G401 (cell line): ENCODE results near the gene ATXN10. TPM values are rescaled to one million over a fixed set of nuclear protein-coding genes. Genes with fewer than 3 reads are reported as not detected.

ENCODE experiments used
- DNase-seq: peaks from one replicate; pipeline ENCODE4 v3.0.0-alpha.2; 2015; ENCODE audit warnings: low spot score
- in situ Hi-C: cut with HindIII; loops from 2 replicates; pipeline ENCODE4 v1.10.0; 2016; ENCODE audit warnings: low sequenced_read_pairs, mixed read lengths
- total RNA-seq: library from RNA; depleted of rRNA; stranded (reverse); fragments of >200 nt; shearing (Covaris generic); gene quantifications from 2 replicates; pipeline ENCODE4 v1.2.3, GENCODE V29; 2014

The ATXN10 gene
- total RNA-seq, 1 experiment from 2014 or later = 112 TPM

- DNase-seq = no peak
- in situ Hi-C loops = no loop called here
These were observed 162.6 kb downstream of the ATXN10 start for GRCh38 chr22:45834241-45834640.

GRCh38 chr22:45834795-45835194 lies 163.2 kb downstream of the ATXN10 start:
- no peak for DNase-seq
- in situ Hi-C loops = no loop called here

- in situ Hi-C loops = no loop called here
- DNase-seq = no peak
These were observed 165.0 kb downstream of the ATXN10 start for GRCh38 chr22:45836418-45837169.

DNA sequence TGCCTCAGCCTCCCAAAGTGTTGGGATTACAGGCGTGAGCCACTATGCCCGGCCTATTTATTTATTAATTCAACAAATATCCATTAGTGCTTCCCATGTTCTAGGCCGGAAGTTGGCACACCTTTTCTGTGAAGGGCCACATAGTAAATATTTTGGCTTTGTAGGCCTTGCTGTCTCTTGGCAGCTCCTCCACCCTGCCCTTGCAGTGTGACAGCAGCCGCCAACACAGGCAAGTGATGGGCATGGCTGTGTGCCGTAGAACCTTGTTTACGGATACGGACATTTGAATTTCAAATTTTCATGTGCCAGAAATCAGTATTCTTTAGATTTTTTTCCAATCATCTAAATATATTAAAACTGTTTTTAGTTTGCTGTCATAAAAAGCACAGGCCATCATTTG lies 165.9 kb downstream of the ATXN10 start:
- in situ Hi-C loops = no loop called here
- no peak for DNase-seq

GRCh38 chr22:45838305-45838887 lies 166.8 kb downstream of the ATXN10 start:
- in situ Hi-C loops = no loop called here
- no peak for DNase-seq

- in situ Hi-C loops = no loop called here
- DNase-seq = no peak
These were observed 168.8 kb downstream of the ATXN10 start for GRCh38 chr22:45840483-45840882.

DNA sequence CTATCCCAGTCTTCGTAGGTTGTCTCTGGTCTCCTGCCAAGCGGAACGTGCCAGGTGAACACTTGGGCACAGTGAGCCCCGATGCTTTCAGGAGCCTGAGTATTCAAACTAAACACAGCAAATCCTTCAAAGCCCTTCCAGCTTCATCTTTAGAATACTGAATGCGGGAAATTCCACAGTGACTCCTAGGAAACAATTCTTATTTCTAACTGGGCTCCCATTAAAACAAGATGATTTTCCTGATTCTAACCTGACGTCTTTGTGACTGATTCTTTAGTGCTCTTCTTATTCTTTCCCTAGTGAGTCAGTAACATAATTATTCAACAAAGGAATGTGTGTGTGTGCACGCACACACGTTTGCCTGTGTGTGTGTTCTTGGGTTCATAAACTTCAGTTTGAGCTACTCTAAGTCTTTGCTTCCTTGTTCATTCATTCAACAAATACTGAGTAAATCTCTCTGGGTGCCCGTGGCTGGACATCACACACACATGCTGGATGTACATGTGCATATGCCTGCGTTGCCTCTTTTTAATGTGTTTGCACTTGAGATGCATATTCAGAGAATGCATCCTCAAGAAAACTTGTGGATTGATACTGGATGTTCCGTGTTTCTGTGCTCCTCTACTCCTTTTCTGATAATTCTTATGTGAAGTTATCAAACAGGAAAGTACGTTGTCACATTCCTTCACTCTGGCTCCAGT lies 170.8 kb downstream of the ATXN10 start:
- DNase-seq = no peak
- in situ Hi-C loops = no loop called here

- DNase-seq = no peak
- in situ Hi-C loops = no loop called here
These were observed 171.4 kb downstream of the ATXN10 start for GRCh38 chr22:45843031-45843430.

GRCh38 chr22:45843986-45844385 lies 172.4 kb downstream of the ATXN10 start:
- DNase-seq = no peak
- in situ Hi-C loops = no loop called here

DNA sequence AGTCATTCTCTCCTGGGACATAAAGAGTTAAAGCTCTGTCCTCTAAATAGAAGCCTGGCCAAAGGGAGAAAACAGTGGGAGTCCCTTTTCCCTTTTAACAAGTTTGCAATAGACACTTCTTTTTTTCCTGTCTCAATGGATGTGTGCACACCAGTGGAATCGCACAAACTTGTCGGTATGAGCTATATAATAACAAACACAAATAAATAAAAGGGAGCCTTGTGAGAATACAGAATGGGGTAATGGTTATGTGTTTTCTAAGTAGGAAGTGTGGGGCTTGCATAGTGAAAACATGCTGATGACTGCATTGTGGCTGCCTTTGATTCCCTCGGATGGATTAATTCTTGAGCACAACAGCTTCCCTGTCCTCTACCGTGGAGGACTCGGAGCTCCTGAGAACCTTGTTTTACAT lies 173.4 kb downstream of the ATXN10 start:
- in situ Hi-C loops = no loop called here
- no peak for DNase-seq

- no peak for DNase-seq
- in situ Hi-C loops = no loop called here
These were observed 175.3 kb downstream of the ATXN10 start for GRCh38 chr22:45846952-45847351.

DNA sequence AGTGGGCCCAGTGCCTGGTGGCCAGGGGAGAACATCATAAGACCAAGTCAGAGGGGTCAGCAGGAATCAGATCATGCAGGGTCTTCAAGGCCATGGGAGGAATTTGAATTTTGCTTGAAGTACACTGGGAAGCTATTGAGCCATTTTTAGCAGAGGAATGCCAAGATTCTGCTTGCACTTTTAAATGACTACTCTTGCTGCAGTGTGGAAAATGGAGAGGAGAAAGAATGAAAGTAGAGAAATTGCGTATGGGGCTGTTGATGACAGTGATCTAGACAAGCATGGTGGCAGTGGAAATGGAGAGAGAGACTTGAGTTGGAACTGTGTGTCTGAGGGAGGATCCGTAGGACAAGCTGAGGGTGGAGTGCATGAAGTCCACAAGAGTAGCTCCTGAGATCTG lies 177.3 kb downstream of the ATXN10 start:
- no peak for DNase-seq
- in situ Hi-C loops = no loop called here

- in situ Hi-C loops = no loop called here
- DNase-seq = no peak
These were observed 181.2 kb downstream of the ATXN10 start for GRCh38 chr22:45852826-45853225.

- no peak for DNase-seq
- in situ Hi-C loops = no loop called here
These were observed 184.3 kb downstream of the ATXN10 start for GRCh38 chr22:45855961-45856360.

GRCh38 chr22:45857519-45857918 lies 185.9 kb downstream of the ATXN10 start:
- no peak for DNase-seq
- in situ Hi-C loops = no loop called here

DNA sequence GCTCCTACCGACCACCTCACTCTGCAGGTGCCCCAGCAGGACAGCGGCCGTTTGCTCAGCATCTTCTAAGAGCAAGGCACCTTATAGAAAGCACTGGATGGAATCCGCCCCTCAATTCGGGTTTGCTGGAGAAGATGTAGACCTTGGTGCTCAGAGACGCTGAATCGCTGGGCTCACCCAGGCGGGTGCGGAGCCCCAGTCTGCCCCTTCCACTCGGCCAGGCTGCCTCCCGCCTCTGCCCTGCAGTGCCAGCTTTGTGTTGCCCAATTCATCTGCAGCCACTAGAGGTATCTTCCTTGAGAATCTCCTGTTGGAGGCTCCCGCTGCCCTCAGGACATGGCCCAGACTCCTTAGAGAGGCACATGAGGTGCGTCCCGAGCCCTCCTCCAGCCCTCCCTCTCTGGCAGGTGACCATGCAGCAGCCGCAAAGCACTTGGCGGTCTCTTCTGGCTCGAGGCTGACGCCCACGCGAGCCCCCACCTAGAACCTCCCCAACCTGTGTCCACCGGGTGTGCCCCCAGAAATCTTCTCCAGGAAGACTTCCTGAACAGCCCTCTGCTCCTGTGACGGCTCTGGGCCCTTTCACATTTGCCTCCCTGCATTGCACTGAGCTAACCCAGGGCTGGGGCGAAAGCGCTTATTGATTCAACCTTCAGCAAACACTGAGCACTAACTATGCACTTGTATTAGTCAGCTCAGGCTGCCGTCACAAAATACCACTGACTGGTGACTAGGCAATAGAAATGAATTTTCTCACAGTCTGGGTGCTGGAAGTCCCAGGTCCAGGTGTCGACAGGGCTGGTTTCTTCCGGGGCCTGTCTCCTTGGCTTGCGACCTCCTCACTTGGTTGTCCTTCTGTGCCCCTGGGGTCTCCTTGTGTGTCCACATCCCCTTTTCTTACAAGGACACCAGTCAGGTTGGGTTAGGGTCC lies 187.9 kb downstream of the ATXN10 start:
- in situ Hi-C loops = no loop called here
- DNase-seq = no peak

DNA sequence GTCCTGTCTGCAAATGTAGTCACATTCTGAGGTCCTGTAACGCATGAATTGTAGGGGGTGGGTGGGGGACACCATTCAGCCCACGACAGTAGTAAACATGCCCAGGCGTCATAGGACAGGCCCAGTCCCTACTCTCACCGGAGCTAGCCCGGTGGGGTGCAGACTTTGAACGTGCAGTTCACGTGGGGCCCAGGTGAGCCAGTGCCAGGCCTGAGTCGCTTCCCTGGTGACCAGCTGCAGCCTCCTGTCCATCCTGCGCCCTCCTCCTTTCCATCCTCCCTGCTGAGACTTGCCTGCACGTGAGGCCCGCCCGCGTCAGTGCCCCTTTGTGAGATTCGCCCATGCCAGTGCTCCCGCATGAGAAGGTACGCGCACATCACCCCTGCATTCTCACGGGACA lies 188.6 kb downstream of the ATXN10 start:
- in situ Hi-C loops = no loop called here
- DNase-seq = no peak

GRCh38 chr22:45861259-45861658 lies 189.6 kb downstream of the ATXN10 start:
- in situ Hi-C loops = no loop called here
- DNase-seq = no peak

- in situ Hi-C loops = no loop called here
- no peak for DNase-seq
These were observed 192.5 kb downstream of the ATXN10 start for GRCh38 chr22:45863981-45864751.
